22Rv1 (cell line): ENCODE data around the gene GABPB2.

Experiments used
- ZFX ChIP-seq: fragments of 450-650 bp; IDR thresholded peaks from 2 replicates; pipeline ENCODE4 v1.6.1; 2017; ENCODE audit warnings: antibody characterized with exemption, borderline replicate concordance
- TF ChIP-seq, protein P1 (sequence below): fragments of 450-650 bp; IDR thresholded peaks from 2 replicates; pipeline ENCODE4 v1.5.1; 2017; ENCODE audit warnings: mild to moderate bottlenecking

- TF ChIP-seq, protein P1, sequence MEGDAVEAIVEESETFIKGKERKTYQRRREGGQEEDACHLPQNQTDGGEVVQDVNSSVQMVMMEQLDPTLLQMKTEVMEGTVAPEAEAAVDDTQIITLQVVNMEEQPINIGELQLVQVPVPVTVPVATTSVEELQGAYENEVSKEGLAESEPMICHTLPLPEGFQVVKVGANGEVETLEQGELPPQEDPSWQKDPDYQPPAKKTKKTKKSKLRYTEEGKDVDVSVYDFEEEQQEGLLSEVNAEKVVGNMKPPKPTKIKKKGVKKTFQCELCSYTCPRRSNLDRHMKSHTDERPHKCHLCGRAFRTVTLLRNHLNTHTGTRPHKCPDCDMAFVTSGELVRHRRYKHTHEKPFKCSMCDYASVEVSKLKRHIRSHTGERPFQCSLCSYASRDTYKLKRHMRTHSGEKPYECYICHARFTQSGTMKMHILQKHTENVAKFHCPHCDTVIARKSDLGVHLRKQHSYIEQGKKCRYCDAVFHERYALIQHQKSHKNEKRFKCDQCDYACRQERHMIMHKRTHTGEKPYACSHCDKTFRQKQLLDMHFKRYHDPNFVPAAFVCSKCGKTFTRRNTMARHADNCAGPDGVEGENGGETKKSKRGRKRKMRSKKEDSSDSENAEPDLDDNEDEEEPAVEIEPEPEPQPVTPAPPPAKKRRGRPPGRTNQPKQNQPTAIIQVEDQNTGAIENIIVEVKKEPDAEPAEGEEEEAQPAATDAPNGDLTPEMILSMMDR, result no peak
- TF ChIP-seq ZFX, result no peak
These were observed 77.1 kb downstream of the GABPB2 start for GRCh38 chr1:151147665-151148064.
